ENCODE measurements around the gene KRT28.

KRT28 gene

DNA sequence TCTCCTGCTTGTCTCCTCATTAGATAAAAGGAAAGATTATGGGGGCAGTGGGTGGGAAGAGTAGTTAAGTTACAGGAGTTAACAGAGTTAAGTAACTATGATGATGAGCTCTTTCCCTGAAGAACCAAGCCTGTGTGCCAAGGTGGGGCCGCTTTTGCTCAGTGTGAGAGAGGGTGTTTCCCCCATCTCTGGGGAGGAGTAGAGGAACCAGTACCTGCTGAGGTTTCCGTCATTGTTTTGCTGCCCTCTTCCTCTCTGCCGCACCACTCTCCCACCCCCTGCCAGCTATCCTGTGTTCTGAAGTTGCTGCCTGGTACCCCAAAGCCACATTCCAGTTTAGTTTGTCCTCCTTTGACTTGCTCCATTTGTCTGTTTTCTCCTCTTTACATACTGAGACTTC, 43.5 kb upstream of the KRT28 start:
- no peaks in the 10 kb centered on the region for H3K36me3 ChIP-seq (replicated peaks; ENCODE audit: low read depth, low read length)
- no peak overlapping the region for H3K27ac ChIP-seq (ENCODE audit: low read length)
- H3K27me3 ChIP-seq (ENCODE audit: low read depth, low read length), result peaks cover 11% of the 10 kb centered on the region
- no peak overlapping the region for H3K9ac ChIP-seq (ENCODE audit: low read length)
- peaks cover 6% of the 10 kb centered on the region for H3K4me1 ChIP-seq (ENCODE audit: low read length)
- no peaks in the 10 kb centered on the region for H3K9me3 ChIP-seq (ENCODE audit: insufficient read depth, low read length)
- no peak overlapping the region for H3K4me2 ChIP-seq (ENCODE audit: low read length)
- no peak overlapping the region for H2AFZ ChIP-seq (ENCODE audit: low read depth, low read length)
- no peak for TF ChIP-seq EZH2phosphoT487 (IDR thresholded peaks at IDR 0.05; ENCODE audit: low read depth)
- TF ChIP-seq, protein P1, sequence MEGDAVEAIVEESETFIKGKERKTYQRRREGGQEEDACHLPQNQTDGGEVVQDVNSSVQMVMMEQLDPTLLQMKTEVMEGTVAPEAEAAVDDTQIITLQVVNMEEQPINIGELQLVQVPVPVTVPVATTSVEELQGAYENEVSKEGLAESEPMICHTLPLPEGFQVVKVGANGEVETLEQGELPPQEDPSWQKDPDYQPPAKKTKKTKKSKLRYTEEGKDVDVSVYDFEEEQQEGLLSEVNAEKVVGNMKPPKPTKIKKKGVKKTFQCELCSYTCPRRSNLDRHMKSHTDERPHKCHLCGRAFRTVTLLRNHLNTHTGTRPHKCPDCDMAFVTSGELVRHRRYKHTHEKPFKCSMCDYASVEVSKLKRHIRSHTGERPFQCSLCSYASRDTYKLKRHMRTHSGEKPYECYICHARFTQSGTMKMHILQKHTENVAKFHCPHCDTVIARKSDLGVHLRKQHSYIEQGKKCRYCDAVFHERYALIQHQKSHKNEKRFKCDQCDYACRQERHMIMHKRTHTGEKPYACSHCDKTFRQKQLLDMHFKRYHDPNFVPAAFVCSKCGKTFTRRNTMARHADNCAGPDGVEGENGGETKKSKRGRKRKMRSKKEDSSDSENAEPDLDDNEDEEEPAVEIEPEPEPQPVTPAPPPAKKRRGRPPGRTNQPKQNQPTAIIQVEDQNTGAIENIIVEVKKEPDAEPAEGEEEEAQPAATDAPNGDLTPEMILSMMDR (IDR thresholded peaks at IDR 0.05; ENCODE audit: low read depth, low read length), result no peak
- no peak overlapping the region for H3K4me3 ChIP-seq (ENCODE audit: low read length)
- H4K20me1 ChIP-seq (ENCODE audit: insufficient read depth, low read length), result no peaks in the 10 kb centered on the region
- no peaks in the 10 kb centered on the region for H3K79me2 ChIP-seq (ENCODE audit: low read length)

DNA sequence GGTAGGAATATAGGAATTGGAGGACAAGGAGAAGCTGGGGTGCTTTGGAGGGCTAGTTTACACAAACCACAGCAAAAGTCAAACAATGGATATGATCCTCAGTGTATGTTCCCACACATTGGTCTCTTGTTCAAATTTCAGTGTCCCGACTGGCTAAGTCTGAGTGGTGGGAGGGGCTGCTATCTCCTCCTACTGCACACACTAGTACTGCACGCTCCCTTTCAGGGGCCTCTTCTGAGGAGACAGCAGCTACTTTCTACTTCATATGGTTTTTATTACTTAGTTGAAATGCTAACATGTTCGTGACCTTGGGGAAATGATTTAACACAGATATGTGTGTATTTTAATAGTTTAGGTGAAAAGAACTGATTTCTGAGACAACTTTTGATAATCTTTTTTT, 41.5 kb upstream of the KRT28 start:
- H3K4me1 ChIP-seq (ENCODE audit: low read length), result peaks cover 6% of the 10 kb centered on the region
- H3K9me3 ChIP-seq (ENCODE audit: insufficient read depth, low read length), result no peaks in the 10 kb centered on the region
- TF ChIP-seq, protein P1 (IDR thresholded peaks at IDR 0.05; ENCODE audit: low read depth, low read length), result no peak
- no peak overlapping the region for H3K4me3 ChIP-seq (ENCODE audit: low read length)
- H3K79me2 ChIP-seq (ENCODE audit: low read length), result no peaks in the 10 kb centered on the region
- H3K36me3 ChIP-seq (replicated peaks; ENCODE audit: low read depth, low read length), result no peaks in the 10 kb centered on the region
- no peak overlapping the region for H3K27ac ChIP-seq (ENCODE audit: low read length)
- H3K9ac ChIP-seq (ENCODE audit: low read length), result no peak overlapping the region
- no peaks in the 10 kb centered on the region for H4K20me1 ChIP-seq (ENCODE audit: insufficient read depth, low read length)
- H3K4me2 ChIP-seq (ENCODE audit: low read length), result no peak overlapping the region
- H3K27me3 ChIP-seq (ENCODE audit: low read depth, low read length), result peaks cover 4% of the 10 kb centered on the region; the same call in 1 of the 2 replicates
- H2AFZ ChIP-seq (ENCODE audit: low read depth, low read length), result no peak overlapping the region

DNA sequence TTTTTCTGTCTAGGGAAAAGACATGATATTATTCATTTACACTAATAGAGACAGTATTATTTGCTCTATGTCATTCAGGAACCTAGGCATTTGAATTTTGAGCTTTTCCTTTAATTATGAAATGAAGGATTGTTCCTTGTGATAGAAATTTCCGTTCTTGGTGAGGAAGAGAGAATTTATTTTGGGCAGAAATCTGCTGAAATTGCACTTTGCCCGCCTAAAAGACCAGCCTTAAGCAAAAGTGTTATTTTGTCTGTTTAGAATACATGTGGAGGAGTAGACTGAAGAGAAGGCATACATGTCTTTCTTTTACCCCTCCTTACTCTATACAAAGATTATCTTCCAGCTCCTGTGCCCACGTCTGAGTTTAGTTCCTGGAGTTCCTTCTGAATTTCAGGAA, 39.4 kb upstream of the KRT28 start:
- H3K9me3 ChIP-seq (ENCODE audit: insufficient read depth, low read length), result no peaks in the 10 kb centered on the region
- no peaks in the 10 kb centered on the region for H3K36me3 ChIP-seq (replicated peaks; ENCODE audit: low read depth, low read length)
- H3K4me2 ChIP-seq (ENCODE audit: low read length), result no peak overlapping the region
- H4K20me1 ChIP-seq (ENCODE audit: insufficient read depth, low read length), result no peaks in the 10 kb centered on the region
- no peaks in the 10 kb centered on the region; the same call in 1 of the 2 replicates for H3K27me3 ChIP-seq (ENCODE audit: low read depth, low read length)
- no peak overlapping the region for H3K4me3 ChIP-seq (ENCODE audit: low read length)
- H2AFZ ChIP-seq (ENCODE audit: low read depth, low read length), result no peak overlapping the region
- H3K79me2 ChIP-seq (ENCODE audit: low read length), result no peaks in the 10 kb centered on the region
- no peak overlapping the region for H3K9ac ChIP-seq (ENCODE audit: low read length)
- TF ChIP-seq, protein P1 (IDR thresholded peaks at IDR 0.05; ENCODE audit: low read depth, low read length), result no peak
- no peak for TF ChIP-seq EZH2phosphoT487 (IDR thresholded peaks at IDR 0.05; ENCODE audit: low read depth)
- peaks cover 6% of the 10 kb centered on the region for H3K4me1 ChIP-seq (ENCODE audit: low read length)
- no peak overlapping the region for H3K27ac ChIP-seq (ENCODE audit: low read length)

DNA sequence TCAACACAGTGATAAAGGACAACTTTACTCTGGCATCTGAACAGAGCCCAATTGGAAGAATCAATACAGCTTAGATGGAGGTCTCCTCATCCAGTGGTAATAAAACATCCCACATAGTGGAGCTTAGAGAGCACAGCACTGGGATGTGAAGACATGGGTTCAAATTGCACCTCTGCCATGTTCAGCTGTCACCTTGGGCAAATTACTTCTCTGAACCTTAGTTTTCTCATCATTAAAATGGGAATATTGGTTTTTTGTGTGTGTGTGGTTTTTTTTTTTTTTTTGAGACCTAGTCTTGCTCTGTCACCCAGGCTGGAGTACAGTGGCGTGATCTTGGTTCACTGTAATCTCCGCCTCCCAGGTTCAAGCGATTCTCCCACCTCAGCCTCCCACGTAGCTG, 36.3 kb upstream of the KRT28 start:
- H3K36me3 ChIP-seq (replicated peaks; ENCODE audit: low read depth, low read length), result no peaks in the 10 kb centered on the region
- H3K9ac ChIP-seq (ENCODE audit: low read length), result no peak overlapping the region
- H3K4me1 ChIP-seq (ENCODE audit: low read length), result no peaks in the 10 kb centered on the region
- no peaks in the 10 kb centered on the region for H4K20me1 ChIP-seq (ENCODE audit: insufficient read depth, low read length)
- no peaks in the 10 kb centered on the region for H3K27me3 ChIP-seq (ENCODE audit: low read depth, low read length)
- H3K4me2 ChIP-seq (ENCODE audit: low read length), result no peak overlapping the region
- H2AFZ ChIP-seq (ENCODE audit: low read depth, low read length), result no peak overlapping the region
- no peaks in the 10 kb centered on the region for H3K79me2 ChIP-seq (ENCODE audit: low read length)
- no peak for TF ChIP-seq EZH2phosphoT487 (IDR thresholded peaks at IDR 0.05; ENCODE audit: low read depth)
- TF ChIP-seq, protein P1 (IDR thresholded peaks at IDR 0.05; ENCODE audit: low read depth, low read length), result no peak
- no peak overlapping the region for H3K4me3 ChIP-seq (ENCODE audit: low read length)
- no peak overlapping the region for H3K27ac ChIP-seq (ENCODE audit: low read length)
- H3K9me3 ChIP-seq (ENCODE audit: insufficient read depth, low read length), result no peaks in the 10 kb centered on the region
